ENCODE measurements around the gene LY9. TPM values are rescaled to one million over a fixed set of nuclear protein-coding genes. Genes with fewer than 3 reads are reported as not detected.

Gene LY9
- polyA plus RNA-seq (ENCODE audit: insufficient read length), result 0.34 TPM

GRCh38 chr1:160795951-160796383, at the start of gene LY9:
LY9 (plus strand) TSS chr1:160796174; CDS start chr1:160796188, 14 bp downstream.
- no peak for DNase-seq (ENCODE audit: low read depth)

- no peak for DNase-seq (ENCODE audit: low read depth)
These were observed 49.0 kb upstream of the LY9 start for GRCh38 chr1:160746836-160747500.

- no peak for DNase-seq (ENCODE audit: low read depth)
These were observed 48.3 kb upstream of the LY9 start for GRCh38 chr1:160747717-160748116.

- DNase-seq (ENCODE audit: low read depth), result no peak
These were observed 47.6 kb upstream of the LY9 start for GRCh38 chr1:160748181-160748877.

GRCh38 chr1:160748878-160749269, 47.1 kb upstream of the LY9 start:
- DNase-seq (ENCODE audit: low read depth), result no peak

GRCh38 chr1:160750608-160751007, 45.4 kb upstream of the LY9 start:
- DNase-seq (ENCODE audit: low read depth), result no peak

- no peak for DNase-seq (ENCODE audit: low read depth)
These were observed 43.6 kb upstream of the LY9 start for GRCh38 chr1:160752406-160752805.

- DNase-seq (ENCODE audit: low read depth), result no peak
These were observed 43.0 kb upstream of the LY9 start for GRCh38 chr1:160752924-160753323.

GRCh38 chr1:160753594-160753993, 42.4 kb upstream of the LY9 start:
- DNase-seq (ENCODE audit: low read depth), result no peak

- no peak for DNase-seq (ENCODE audit: low read depth)
These were observed 40.5 kb upstream of the LY9 start for GRCh38 chr1:160755461-160755860.

- DNase-seq (ENCODE audit: low read depth), result no peak
These were observed 39.8 kb upstream of the LY9 start for GRCh38 chr1:160755911-160756848.

GRCh38 chr1:160756849-160757201, 39.1 kb upstream of the LY9 start:
- no peak for DNase-seq (ENCODE audit: low read depth)

- no peak for DNase-seq (ENCODE audit: low read depth)
These were observed 37.5 kb upstream of the LY9 start for GRCh38 chr1:160758521-160758920.

- no peak for DNase-seq (ENCODE audit: low read depth)
These were observed 36.2 kb upstream of the LY9 start for GRCh38 chr1:160759740-160760139.

- no peak for DNase-seq (ENCODE audit: low read depth)
These were observed 34.9 kb upstream of the LY9 start for GRCh38 chr1:160761046-160761445.

GRCh38 chr1:160761886-160762285, 34.1 kb upstream of the LY9 start:
- no peak for DNase-seq (ENCODE audit: low read depth)

- DNase-seq (ENCODE audit: low read depth), result no peak
These were observed 32.0 kb upstream of the LY9 start for GRCh38 chr1:160763993-160764392.

GRCh38 chr1:160767395-160768294, 28.3 kb upstream of the LY9 start:
- no peak for DNase-seq (ENCODE audit: low read depth)

GRCh38 chr1:160768295-160768657, 27.7 kb upstream of the LY9 start:
- DNase-seq (ENCODE audit: low read depth), result no peak

GRCh38 chr1:160772331-160772730, 23.6 kb upstream of the LY9 start:
- DNase-seq (ENCODE audit: low read depth), result no peak

- no peak for DNase-seq (ENCODE audit: low read depth)
These were observed 22.9 kb upstream of the LY9 start for GRCh38 chr1:160773093-160773492.

Measured in forelimb muscle (tissue), 1 donor.